GM12891 (cell line): ENCODE measurements around the gene FTO.

Experiments
- DNase-seq: peaks from one replicate; pipeline ENCODE4 v3.0.0; 2011; ENCODE audit warnings: low spot score; ENCODE audit not compliant: insufficient read length
- FAIRE-seq: peaks from 2 replicates; lab custom pipeline; 2011; peaks lifted over from hg19 to GRCh38; lab: Jason Lieb, UNC
- PAX5 ChIP-seq: IDR thresholded peaks from 2 replicates; pipeline ENCODE4 v1.6.1; 2011; ENCODE audit warnings: low read length, moderate library complexity, mild to moderate bottlenecking; ENCODE audit not compliant: insufficient read depth, severe bottlenecking
- POLR2A ChIP-seq: IDR thresholded peaks from 2 replicates; pipeline ENCODE4 v1.6.1; 2011; ENCODE audit warnings: low read depth, low read length, control low read depth
- POLR2AphosphoS5 ChIP-seq: IDR thresholded peaks from 2 replicates; pipeline ENCODE4 v1.6.1; 2011; ENCODE audit warnings: low read depth, low read length, control low read depth
- POU2F2 ChIP-seq: IDR thresholded peaks from 2 replicates; pipeline ENCODE4 v1.6.1; 2011; ENCODE audit warnings: low read depth, mild to moderate bottlenecking, control low read depth, low read length, moderate library complexity
- SPI1 ChIP-seq: IDR thresholded peaks from 2 replicates; pipeline ENCODE4 v1.6.1; 2011; ENCODE audit warnings: low read depth, low read length, control low read depth
- TAF1 ChIP-seq: IDR thresholded peaks from 2 replicates; pipeline ENCODE4 v1.6.1; 2011; ENCODE audit warnings: low read depth, low read length, control low read depth

The FTO gene

DNA sequence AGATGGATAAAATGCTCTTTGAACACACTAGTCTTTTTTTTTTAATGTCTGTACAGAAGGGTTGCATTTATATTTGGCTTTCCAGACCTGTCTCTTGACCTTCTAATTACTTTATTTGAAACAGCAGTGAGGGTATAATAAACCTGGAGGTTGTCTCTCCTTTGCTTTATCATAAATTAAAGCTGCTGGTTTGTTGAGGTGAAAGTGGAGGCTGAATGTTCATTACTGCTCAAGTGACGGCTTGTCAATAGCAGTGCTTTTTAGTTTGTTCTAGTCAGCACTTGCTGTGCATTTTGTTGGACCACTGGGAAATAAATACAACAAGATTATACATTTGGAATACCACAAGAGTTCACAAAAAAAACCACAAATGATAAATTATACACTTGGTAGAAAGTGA, 318.4 kb downstream of the FTO start:
- no peak for TF ChIP-seq POLR2AphosphoS5
- DNase-seq = no peak
- FAIRE-seq = no peak

DNA sequence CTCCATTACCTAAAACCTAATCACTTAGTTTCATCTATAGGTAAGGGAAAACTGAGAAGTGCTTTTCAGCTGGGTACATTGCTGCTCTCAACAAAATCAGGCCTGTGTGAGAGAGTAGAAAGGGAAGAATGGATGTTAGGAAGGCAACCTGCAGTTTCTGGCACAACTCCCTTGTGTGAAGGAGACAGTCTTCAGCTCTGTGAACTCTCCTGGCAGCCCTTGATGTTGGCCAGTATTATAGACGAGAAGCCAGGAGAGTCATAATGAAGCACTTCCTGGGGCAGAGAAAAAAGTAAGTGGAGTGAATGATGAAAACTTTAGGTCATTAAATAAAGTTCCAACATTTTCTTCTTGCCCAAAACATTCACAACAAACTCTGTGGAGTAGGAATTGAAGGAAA, 322.5 kb downstream of the FTO start:
- no peak for FAIRE-seq
- no peak for TF ChIP-seq SPI1
- TF ChIP-seq TAF1 = no peak
- no peak for TF ChIP-seq PAX5
- no peak for TF ChIP-seq POU2F2
- TF ChIP-seq POLR2AphosphoS5 = no peak
- no peak for TF ChIP-seq POLR2A
- no peak for DNase-seq

DNA sequence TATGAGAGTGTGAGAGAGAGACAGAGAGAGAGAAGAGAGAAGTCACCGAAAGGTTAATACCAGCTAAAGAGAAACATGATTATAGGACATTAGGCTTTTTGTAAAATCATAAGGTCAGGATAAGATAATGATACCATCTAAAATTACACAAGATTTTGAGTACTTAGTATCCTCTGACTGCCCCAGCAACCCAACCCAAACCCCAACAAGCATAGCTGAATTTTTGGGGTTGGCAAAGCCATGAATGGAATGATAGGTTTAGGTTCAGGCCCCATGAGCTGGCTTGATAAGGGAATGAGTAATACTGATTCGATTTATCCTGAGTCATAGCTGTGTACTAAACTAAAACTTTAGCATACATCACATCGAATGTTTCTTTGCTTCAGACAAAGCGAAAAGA, 323.1 kb downstream of the FTO start:
- FAIRE-seq (no peak), DNase-seq (no peak)
- TF ChIP-seq SPI1 (no peak), POLR2AphosphoS5 (no peak), POLR2A (no peak), POU2F2 (no peak), PAX5 (no peak), TAF1 (no peak)

DNA sequence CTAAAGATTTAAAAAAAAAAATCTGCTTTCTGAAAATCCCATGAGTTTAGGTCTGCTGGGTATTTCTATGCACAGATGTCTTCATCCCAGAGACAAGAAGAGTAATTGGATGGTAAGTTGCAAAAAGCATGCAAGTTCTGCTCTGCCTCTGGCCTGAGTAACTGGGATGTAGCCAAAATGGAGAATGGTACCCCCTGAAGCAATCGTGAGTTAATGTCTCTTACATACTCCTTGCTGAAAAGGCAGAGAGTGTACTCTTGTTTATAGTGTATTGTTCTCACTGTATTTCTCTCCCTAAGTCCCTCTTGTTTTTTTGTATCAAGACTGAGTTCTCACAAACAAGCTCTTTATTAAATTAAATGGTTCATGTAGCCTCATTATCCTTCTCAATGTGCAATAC, 323.6 kb downstream of the FTO start:
- TF ChIP-seq POU2F2 (no peak), TAF1 (no peak), POLR2AphosphoS5 (no peak), POLR2A (no peak), SPI1 (no peak), PAX5 (no peak)
- no peak for FAIRE-seq
- DNase-seq = no peak

DNA sequence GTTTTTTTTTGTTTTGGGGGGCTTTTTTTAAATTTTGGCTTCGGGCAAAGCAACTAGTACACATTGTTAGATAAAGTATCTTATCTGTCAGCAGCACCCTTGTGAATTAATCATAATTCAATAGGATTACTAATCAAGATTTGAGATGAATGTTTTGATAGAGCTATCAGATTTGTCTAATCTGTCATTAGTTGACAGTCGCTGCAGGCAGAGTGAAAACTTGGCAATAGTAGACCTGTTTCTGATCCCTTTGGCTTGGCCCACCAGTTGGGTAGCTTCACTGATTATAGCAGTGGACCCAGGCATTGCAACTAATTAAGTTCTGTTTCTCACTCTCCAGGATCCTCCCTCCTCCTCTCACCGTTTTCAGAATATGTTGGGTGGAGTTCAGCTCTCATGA, 324.0 kb downstream of the FTO start:
- no peak for FAIRE-seq
- TF ChIP-seq PAX5 (no peak), POLR2AphosphoS5 (no peak), POLR2A (no peak), TAF1 (no peak), POU2F2 (no peak), SPI1 (no peak)

DNA sequence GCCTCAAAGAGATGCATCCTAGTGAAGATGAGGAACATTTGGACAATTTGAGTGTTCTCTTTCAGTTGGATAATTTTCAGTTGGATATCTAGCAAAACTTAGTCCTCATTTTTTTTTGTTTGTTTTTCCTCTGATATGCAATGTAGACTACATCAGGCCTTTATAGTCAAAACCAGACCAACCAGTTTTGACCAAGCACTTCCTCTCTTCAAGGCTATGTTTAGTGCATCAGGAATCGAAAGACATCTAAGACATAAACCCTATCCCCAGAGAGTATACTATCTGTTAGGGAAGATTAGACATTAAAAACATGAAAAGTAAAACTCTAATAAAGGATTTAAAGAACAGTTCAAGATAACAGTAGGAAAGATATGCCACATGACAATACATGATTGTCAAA, 326.5 kb downstream of the FTO start:
- DNase-seq = no peak
- TF ChIP-seq TAF1 = no peak
- TF ChIP-seq POLR2A = no peak
- TF ChIP-seq SPI1 = peak; percentile 56; the same call in 1 of the 2 replicates
- no peak for TF ChIP-seq POLR2AphosphoS5
- no peak for TF ChIP-seq POU2F2
- no peak for TF ChIP-seq PAX5
- FAIRE-seq = no peak

More for the DNA sequence above, 324.0 kb downstream of the FTO start:
- DNase-seq = no peak

DNA sequence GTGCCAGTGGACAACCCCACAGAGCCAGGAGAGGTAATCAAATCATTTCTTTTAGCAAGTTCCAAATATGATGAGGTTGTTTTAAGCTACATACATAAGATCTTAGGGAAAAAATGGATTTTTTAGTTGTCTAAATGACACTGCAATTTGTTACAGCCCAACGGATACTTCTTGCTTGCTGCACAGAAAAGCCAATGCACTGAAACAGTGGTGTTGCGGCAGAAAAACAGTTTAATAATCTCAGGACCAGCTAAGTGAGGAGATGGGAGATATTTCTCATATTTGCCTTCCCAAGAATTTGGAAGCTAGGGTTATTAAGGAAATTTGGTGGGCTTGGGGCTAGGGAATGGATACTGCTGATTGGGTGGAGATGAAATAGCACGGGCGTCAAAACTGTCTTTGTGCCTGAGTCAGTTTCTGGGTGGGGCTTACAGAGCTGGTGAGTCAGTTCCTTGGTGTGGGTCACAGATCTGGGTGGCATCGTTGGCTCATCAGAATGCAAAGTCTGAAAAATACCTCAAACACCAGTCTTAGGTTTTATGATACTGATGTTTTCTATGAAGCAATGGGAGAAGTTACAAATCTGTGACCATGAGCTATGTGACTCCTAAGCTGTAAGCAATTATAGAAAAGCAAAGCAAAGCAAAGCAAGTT, 327.3 kb downstream of the FTO start:
- TF ChIP-seq PAX5 (no peak), POU2F2 (no peak), POLR2A (no peak), TAF1 (no peak), POLR2AphosphoS5 (no peak), SPI1 (no peak)
- FAIRE-seq (no peak), DNase-seq (no peak)

DNA sequence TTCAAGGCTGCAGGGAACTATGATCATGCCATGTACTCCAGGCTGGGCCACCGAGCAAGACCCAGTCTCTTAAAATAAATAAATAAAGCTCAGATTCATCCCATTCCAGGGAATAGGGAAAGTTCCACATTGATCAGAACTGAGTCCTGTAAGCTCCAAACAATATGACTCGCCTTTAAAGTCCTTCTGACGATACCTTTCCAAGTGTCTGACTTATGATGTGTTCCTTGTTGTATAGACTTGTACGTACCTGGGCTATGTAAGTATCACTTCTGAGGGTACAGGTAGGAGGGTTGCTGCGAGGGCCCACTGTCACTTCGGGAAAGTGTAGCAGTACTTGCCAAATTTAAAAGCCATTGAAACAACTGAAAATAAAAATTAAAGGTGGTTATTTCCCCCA, 329.8 kb downstream of the FTO start:
- no peak for TF ChIP-seq POLR2A
- no peak for TF ChIP-seq PAX5
- TF ChIP-seq TAF1 = no peak
- no peak for TF ChIP-seq POU2F2
- TF ChIP-seq SPI1 = no peak
- DNase-seq (no peak), FAIRE-seq (peak; percentile 9)

DNA sequence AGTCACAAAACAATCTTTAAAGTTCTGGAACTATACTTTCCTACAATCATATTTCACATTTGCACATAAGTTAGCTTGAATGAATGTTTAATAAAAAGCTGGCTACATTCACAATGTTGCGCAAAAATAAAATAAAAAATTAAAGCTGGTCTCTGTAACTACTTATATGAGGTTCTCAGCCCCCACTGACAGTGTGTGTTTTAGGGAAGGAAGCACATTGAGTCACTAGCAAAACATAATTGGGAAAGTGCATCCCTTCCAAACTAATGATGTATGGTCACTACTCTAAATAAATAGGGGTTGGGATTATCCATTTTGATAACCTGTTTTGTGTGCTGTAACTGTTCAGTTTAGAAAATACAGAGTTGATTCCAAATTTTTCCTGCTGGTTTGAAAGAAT, 330.7 kb downstream of the FTO start:
- TF ChIP-seq POLR2AphosphoS5 = no peak
- TF ChIP-seq POU2F2 = no peak
- no peak for TF ChIP-seq POLR2A
- no peak for TF ChIP-seq PAX5
- no peak for TF ChIP-seq SPI1
- TF ChIP-seq TAF1 = no peak
- FAIRE-seq = no peak
- no peak for DNase-seq

DNA sequence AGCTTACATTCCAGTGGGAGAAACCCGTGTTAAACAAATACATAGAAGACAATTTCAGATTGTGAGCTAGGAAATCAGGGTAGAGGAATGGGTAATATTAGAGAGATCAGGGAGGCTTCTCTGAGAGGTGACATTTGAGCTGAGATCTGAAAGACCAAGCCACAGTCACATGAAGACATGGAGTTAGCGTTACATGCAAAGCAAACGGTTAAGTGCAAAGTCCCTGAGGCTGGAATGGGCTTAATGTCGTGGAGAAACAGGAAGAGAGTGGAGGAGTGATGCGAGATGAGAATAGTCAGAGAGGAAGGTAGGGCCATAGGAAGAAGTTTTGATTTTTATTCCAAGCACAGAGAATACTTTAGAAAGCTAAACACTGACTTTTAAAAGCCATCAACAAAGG, 336.5 kb downstream of the FTO start:
- DNase-seq = no peak
- no peak for FAIRE-seq
- TF ChIP-seq SPI1 (no peak), POU2F2 (no peak), TAF1 (no peak), PAX5 (no peak), POLR2AphosphoS5 (no peak), POLR2A (no peak)
